M059J (cell line): Measurements from ENCODE around the gene FSTL5. TPM values are rescaled to one million over a fixed set of nuclear protein-coding genes. Genes with fewer than 3 reads are reported as not detected.

Source experiments
- DNase-seq: peaks from one replicate; pipeline ENCODE4 v3.0.0-alpha.2; 2012; ENCODE audit warnings: low read depth
- total RNA-seq: library from RNA; depleted of rRNA; stranded (reverse); fragments of >200 nt; shearing (Covaris generic); gene quantifications from 2 replicates; pipeline ENCODE4 v1.2.3, GENCODE V29; 2014

FSTL5 gene
- total RNA-seq, 1 experiment from 2014 or later, result 0.12 TPM

DNA sequence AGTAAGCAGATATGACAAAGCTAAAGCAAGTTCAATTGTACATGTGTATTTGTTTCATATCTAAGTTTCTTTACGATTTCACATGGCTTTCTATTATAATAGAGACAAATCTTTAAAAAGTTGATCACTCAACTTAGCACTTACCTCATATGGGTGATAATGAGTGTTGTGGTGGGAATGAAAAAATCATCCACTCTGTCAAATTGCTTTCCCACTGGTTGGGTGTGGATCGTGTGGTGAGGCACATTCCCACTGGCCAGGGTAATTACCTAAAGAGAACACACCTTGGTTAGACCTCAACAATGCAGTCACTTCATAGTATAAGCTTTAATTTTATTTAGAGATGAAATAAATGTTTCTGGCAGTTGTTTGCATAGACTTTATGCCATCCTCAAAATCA lies 708.9 kb downstream of the FSTL5 start:
- DNase-seq, result no peak

DNA sequence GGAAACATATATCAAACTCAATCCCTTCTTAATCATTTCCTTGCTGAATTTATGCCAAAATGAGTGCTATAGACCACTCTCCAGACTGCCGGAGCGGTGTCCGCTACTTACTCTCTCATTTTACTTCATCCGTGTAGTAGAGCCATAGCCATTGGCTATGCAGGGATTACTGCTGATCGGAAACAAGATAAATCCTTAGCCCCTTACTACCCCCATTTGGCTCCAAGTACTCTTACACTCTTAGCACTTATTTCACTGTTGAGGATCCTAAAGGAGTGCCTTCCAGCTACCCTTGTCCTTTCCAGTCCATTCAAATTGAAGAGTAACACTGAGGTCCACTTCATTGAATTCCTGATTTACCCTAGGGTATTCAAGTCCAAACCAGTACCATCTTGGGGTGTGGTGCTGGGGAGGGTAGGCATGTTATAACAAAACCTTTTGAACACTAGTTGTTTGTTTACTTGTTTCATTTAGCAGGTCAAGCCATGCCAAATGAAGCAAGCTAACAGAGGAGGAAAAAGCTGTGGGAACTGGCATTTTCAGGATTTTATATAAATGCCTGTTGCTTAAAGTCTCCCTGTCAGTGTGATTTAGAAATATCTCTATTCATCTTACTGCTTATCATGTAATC lies 715.1 kb downstream of the FSTL5 start:
- DNase-seq, result no peak

- no peak for DNase-seq
Observed at GRCh38 chr4:161444626-161445025, 719.2 kb downstream of the FSTL5 start.

GRCh38 chr4:161442921-161443320 lies 720.9 kb downstream of the FSTL5 start:
- DNase-seq, result no peak

- no peak for DNase-seq
Observed at GRCh38 chr4:161438096-161438495, 725.7 kb downstream of the FSTL5 start.

- no peak for DNase-seq
Observed at GRCh38 chr4:161428180-161428965, 735.4 kb downstream of the FSTL5 start.

- peak; percentile 28 for DNase-seq
Observed at GRCh38 chr4:161419822-161420221, 744.0 kb downstream of the FSTL5 start.

DNA sequence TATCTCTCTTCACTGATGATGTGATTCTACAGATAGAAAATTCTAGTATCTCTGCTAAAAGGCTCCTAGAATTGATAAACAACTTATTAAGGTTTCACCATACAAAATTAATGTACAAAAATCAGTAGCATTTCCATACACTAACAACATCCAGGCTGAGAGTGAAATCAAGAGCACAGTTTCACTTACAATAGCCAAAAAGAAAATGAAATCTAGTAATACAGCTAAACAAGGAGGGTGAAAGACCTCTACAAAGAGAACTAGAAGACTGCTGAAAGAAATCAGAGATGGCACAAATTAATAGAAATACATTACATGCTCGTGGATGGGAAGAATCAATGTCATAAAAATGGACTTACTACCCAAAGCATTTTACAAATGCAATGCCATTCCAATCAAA lies 751.9 kb downstream of the FSTL5 start:
- no peak for DNase-seq

GRCh38 chr4:161404346-161405110 lies 759.3 kb downstream of the FSTL5 start:
- peak; percentile 84 for DNase-seq

DNA sequence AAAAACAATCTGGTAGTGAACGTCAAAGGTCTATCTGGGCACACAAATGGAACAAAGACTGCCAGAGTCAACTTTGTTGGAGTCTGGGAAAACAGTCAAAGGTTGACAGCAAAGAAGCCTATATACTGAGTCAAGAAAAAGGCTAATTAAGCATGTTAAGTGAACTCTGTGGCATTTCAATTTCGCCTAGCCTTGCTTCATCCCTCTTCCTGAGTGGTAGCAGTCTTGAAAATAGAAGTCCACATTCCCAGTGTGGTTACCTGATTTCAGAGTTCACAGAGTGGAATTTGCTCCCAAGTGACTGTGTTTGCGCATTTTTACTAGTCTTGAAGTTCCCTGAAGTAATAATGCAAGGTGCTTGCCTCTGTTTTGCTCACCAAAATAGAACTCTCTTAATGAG lies 760.0 kb downstream of the FSTL5 start:
- peak; percentile 59 for DNase-seq

GRCh38 chr4:161393602-161394001 lies 770.2 kb downstream of the FSTL5 start:
- DNase-seq, result no peak

- no peak for DNase-seq
Observed at GRCh38 chr4:161382655-161383054, 781.1 kb downstream of the FSTL5 start.

- DNase-seq, result no peak
Observed at GRCh38 chr4:161376275-161376674, 787.5 kb downstream of the FSTL5 start.

DNA sequence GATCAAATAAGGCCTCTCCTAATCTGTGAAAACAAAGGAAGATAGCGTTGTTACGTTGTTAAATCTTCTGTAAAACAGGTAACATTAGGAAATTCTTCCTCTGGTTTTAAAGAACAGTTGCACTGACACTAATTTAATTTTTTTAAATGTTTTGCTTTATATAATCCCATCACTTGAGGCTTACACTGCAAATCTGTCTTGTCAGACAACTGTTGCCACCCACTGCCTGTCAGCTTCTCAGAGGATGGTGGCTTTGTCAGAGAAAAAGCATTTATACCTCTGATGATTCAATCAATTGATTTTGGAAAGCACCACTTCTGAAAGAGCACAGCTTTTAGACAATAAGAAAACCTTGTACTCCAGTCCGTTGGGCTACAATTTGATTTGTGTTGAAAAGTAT lies 799.1 kb downstream of the FSTL5 start:
- DNase-seq, result no peak

DNA sequence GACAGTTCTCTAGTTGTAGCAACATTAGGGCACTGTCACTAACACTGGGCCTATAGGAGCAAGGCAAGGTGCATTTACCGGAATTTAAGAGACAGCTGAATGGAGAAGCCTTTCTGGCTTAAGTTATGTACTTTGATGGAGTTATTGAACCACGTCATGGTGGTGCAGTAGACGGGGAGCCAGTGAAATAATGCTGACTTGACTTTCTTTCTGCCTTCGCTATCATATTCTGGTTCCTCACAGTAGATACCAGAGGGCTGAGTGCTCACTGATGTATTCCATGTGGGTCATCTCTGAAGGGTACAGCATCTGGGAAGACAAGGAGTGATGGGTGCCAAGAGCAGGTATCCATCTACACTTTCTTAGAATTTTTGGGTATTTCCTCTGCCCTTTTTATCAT lies 802.8 kb downstream of the FSTL5 start:
- no peak for DNase-seq

DNA sequence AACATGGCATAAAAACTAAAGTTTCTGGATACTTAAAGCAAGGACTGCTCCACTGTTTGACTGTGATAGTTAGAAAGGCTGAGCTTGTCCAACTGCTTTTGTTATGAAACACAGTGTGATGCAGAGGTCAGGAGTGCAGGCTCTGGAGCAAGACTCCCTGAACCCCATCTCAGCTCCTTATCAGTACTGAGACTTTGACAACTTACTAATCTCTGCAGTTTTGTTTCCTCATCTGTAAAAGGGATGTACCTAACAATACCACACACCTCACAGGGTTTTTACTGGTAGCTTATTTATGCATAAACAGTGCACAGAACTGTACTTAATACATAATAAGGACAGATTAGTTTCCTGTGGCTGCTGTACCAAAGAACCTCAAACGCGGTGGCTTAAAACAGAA lies 804.3 kb downstream of the FSTL5 start:
- DNase-seq, result no peak

- no peak for DNase-seq
Observed at GRCh38 chr4:161356351-161356750, 807.4 kb downstream of the FSTL5 start.

DNA sequence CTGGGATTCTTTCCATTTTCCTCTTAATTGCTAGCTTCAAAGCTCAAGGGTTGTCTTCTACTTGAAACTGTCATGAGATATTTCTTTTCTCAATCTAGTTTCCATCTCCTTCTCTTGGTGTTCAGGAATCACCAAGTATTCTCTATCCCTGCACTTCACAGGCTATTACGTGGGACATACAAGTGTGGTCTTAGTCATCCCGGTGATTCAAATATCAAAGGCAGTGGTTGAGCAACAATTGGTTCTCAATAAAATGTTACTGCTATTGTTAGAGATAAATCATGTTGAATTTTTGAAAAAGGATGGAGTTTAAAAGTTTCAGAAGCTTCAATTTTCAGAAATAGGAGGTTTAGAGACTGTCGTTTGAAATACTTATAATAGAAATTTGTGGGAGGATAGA lies 812.9 kb downstream of the FSTL5 start:
- DNase-seq, result no peak

- DNase-seq, result no peak
Observed at GRCh38 chr4:161345741-161346140, 818.1 kb downstream of the FSTL5 start.

- DNase-seq, result no peak
Observed at GRCh38 chr4:161343569-161343950, 820.2 kb downstream of the FSTL5 start.

DNA sequence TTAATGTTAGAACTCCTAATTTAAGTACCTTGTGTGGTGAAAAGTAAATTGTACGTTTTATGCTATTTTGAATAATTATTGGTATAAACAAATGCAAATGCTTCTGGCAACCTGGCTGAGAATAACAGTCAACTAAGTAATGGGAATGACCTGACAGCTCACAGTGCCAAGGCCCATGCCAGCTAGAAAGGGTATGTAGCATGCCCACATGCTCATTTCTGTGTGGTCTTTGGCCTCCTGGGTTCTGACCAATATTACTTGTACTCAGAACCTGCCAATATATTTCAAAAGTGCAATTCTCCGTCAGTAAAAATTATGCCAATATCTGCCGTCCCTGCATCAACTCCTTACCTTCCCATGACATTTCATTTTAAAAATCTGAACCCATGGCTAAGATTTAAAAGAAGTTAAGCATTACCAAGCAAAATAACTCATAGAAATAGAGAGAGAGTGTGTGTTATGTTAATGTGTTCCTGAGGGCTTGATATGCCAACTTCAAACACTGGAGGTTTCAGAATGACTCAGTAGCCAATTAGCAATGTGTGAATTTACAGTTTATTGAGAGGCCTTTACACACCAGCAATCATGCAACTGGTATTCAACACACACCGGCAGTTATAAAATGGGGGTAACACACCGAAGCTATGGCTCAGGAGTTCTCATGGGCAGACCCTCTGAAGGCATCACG lies 820.8 kb downstream of the FSTL5 start:
- no peak for DNase-seq

- no peak for DNase-seq
Observed at GRCh38 chr4:161336621-161337020, 827.2 kb downstream of the FSTL5 start.
